K562 (cell line): ENCODE data around the gene PNRC2.

Source experiments
- CREM ChIP-seq: IDR thresholded peaks from 2 replicates; pipeline ENCODE4 v1.6.1; 2014; ENCODE audit warnings: antibody characterized with exemption, low read depth
- GATAD2B ChIP-seq: fragments of 450-650 bp; IDR thresholded peaks from 2 replicates; pipeline ENCODE4 v1.6.1; 2017; ENCODE audit warnings: mild to moderate bottlenecking, borderline replicate concordance
- MYC ChIP-seq, 2 experiments: fragments of 250-450 bp in 1 of 2; sonication (Bioruptor Pico) in 1 of 2; IDR thresholded peaks; 2 replicates each; pipeline versions ENCODE4 v1.5.1 to v1.6.1; 2012 to 2021; ENCODE audit warnings: low read depth in 2 of 2, borderline replicate concordance in 1 of 2, improper control_type of control experiment in 1 of 2, low read length in 1 of 2, mild to moderate bottlenecking in 1 of 2, moderate library complexity in 1 of 2
- SMARCC2 ChIP-seq: fragments of 450-650 bp; IDR thresholded peaks from 2 replicates; pipeline ENCODE4 v1.6.1; 2017; ENCODE audit warnings: antibody characterized with exemption, moderate library complexity, mild to moderate bottlenecking, low read depth
- ZNF766 ChIP-seq: fragments of 200-800 bp; sonication (Bioruptor generic); conservative IDR thresholded peaks from 2 replicates; pipeline ENCODE4 v1.6.1; 2016; ENCODE audit warnings: missing genetic modification characterization, missing compliant biosample characterization
- TF ChIP-seq, protein P1 (sequence below): sonication (generic); formaldehyde crosslinking; IDR thresholded peaks from 2 replicates; pipeline ENCODE4 v1.9.0; 2022; ENCODE audit warnings: mild to moderate bottlenecking, missing genetic modification reagents
- TF ChIP-seq, protein P2 (sequence below), 3 experiments: IDR thresholded peaks in 2 of 3; conservative IDR thresholded peaks in 1 of 3; 2 replicates each; pipeline ENCODE4 v1.5.1; 2011 to 2012; ENCODE audit warnings: low read length in 3 of 3, mild to moderate bottlenecking in 3 of 3, control low read depth in 2 of 3, improper control_type of control experiment in 1 of 3, inconsistent platforms in 1 of 3, low read depth in 1 of 3, mixed read lengths in 1 of 3, moderate library complexity in 1 of 3; ENCODE audit not compliant: insufficient read depth in 2 of 3
- TF ChIP-seq, protein P3 (sequence below): fragments of 450-650 bp; formaldehyde crosslinking; conservative IDR thresholded peaks from 2 replicates; pipeline ENCODE4 v1.4.0; 2022; ENCODE audit warnings: mild to moderate bottlenecking, missing genetic modification characterization
- TF ChIP-seq, protein P4 (sequence below): sonication (generic); formaldehyde crosslinking; IDR thresholded peaks from 2 replicates; pipeline ENCODE4 v1.8.0; 2022; ENCODE audit warnings: mild to moderate bottlenecking, missing genetic modification reagents
- TF ChIP-seq, protein P5 (sequence below): fragments of 450-650 bp; IDR thresholded peaks from 2 replicates; pipeline ENCODE4 v1.6.1; 2017; ENCODE audit warnings: mild to moderate bottlenecking, moderate library complexity

DNA sequence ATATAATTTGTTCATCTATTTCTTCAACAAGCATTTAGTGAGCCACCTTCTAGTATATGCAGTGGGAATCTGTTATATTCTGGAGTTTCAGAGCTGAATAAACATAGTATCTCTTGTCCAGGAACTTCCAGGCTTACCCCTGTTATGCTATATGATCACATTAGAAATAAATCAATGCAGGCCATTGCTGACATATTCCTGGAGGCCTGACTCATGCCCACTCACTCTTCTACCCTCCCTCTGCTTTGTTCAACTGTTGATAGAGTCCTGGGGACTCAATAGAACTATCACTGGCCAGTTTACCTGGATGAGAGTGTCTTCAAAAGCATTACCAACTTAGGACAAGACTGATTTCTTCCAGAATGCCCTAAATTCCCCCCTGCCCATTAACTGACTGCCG is 49.8 kb downstream of the PNRC2 start:
- TF ChIP-seq ZNF766 (CRISPR knock-in tag) (no peak), GATAD2B (no peak), MYC (IDR thresholded peaks at IDR 0.05; ENCODE audit: low read depth, low read length) (no peak), MYC (CRISPR knock-in tag; IDR thresholded peaks at IDR 0.05; ENCODE audit: borderline replicate concordance, low read depth) (no peak), CREM (no peak), SMARCC2 (no peak)
- TF ChIP-seq, protein P1, sequence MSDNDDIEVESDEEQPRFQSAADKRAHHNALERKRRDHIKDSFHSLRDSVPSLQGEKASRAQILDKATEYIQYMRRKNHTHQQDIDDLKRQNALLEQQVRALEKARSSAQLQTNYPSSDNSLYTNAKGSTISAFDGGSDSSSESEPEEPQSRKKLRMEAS (CRISPR knock-in tag), result no peak
- TF ChIP-seq, protein P2, sequence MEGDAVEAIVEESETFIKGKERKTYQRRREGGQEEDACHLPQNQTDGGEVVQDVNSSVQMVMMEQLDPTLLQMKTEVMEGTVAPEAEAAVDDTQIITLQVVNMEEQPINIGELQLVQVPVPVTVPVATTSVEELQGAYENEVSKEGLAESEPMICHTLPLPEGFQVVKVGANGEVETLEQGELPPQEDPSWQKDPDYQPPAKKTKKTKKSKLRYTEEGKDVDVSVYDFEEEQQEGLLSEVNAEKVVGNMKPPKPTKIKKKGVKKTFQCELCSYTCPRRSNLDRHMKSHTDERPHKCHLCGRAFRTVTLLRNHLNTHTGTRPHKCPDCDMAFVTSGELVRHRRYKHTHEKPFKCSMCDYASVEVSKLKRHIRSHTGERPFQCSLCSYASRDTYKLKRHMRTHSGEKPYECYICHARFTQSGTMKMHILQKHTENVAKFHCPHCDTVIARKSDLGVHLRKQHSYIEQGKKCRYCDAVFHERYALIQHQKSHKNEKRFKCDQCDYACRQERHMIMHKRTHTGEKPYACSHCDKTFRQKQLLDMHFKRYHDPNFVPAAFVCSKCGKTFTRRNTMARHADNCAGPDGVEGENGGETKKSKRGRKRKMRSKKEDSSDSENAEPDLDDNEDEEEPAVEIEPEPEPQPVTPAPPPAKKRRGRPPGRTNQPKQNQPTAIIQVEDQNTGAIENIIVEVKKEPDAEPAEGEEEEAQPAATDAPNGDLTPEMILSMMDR (IDR thresholded peaks at IDR 0.05 in 2 of 3, conservative IDR thresholded peaks at IDR 0.05 in 1 of 3; ENCODE audit: insufficient read depth in 2 of 3, low read depth in 1 of 3, low read length in 3 of 3), result no peak
- TF ChIP-seq, protein P3, sequence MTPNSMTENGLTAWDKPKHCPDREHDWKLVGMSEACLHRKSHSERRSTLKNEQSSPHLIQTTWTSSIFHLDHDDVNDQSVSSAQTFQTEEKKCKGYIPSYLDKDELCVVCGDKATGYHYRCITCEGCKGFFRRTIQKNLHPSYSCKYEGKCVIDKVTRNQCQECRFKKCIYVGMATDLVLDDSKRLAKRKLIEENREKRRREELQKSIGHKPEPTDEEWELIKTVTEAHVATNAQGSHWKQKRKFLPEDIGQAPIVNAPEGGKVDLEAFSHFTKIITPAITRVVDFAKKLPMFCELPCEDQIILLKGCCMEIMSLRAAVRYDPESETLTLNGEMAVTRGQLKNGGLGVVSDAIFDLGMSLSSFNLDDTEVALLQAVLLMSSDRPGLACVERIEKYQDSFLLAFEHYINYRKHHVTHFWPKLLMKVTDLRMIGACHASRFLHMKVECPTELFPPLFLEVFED (CRISPR knock-in tag), result no peak
- TF ChIP-seq, protein P4, sequence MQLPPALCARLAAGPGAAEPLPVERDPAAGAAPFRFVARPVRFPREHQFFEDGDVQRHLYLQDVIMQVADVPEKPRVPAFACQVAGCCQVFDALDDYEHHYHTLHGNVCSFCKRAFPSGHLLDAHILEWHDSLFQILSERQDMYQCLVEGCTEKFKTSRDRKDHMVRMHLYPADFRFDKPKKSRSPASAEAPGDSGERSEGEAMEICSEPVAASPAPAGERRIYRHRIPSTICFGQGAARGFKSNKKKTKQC, result no peak
- TF ChIP-seq, protein P5, sequence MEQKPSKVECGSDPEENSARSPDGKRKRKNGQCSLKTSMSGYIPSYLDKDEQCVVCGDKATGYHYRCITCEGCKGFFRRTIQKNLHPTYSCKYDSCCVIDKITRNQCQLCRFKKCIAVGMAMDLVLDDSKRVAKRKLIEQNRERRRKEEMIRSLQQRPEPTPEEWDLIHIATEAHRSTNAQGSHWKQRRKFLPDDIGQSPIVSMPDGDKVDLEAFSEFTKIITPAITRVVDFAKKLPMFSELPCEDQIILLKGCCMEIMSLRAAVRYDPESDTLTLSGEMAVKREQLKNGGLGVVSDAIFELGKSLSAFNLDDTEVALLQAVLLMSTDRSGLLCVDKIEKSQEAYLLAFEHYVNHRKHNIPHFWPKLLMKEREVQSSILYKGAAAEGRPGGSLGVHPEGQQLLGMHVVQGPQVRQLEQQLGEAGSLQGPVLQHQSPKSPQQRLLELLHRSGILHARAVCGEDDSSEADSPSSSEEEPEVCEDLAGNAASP, result no peak
